Measurements from ENCODE around the gene KPNA6.
"Not testable (repeated sequence)": the region's sequence is repeated elsewhere in the genome, so short reads cannot be mapped to it uniquely, and the experiment has no call there.

The KPNA6 gene

DNA sequence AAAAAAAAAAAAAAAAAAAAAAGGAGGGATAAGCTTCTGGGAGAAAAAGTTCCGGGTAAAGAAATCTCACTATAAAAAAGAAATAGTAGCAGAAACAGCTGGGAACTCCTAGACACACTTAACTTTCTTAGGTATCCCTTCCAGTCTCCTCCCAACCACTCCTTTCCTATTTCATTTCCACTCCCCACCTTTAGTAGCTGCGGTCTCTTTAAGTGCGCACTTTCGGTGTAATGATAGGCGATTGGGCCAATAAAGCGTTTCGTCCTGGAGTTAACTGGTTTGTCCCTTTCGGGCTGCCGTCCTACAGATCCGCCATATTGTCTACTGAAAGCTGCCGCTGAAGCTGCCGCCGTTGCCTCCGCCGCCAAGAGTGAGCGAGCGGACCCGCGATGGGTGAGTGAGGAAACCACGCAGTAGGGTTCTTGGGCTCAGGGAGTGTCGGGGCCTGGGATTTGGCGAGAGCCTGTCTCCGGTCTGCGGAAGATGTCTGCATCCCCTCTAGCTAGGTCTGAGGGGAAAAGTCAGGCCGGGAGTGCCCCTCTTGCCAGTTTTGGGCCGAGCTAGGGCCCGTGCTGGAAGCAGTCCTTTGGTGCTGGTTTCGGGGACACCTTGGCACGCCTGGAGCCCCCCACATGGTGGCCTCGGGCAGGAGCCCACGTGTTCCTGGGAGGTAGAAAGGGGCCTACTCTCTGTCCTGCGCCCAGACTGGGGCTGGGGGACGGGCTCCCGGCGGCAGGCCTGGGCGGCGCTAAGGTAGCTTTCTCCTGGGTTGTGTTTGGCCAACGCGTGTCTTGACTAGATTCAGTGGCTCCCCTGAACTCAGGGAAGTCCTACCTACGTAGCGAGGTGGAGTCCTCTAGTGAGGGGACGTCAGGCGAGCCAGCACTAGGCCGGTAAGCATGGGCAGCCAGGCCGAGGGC, at the start of gene KPNA6:
Gene KPNA6, plus strand, starts transcription at position 315 of the 920 bp plus-strand sequence. Its CDS starts 75 bp downstream, at position 390.
- TF ChIP-seq, protein P1, sequence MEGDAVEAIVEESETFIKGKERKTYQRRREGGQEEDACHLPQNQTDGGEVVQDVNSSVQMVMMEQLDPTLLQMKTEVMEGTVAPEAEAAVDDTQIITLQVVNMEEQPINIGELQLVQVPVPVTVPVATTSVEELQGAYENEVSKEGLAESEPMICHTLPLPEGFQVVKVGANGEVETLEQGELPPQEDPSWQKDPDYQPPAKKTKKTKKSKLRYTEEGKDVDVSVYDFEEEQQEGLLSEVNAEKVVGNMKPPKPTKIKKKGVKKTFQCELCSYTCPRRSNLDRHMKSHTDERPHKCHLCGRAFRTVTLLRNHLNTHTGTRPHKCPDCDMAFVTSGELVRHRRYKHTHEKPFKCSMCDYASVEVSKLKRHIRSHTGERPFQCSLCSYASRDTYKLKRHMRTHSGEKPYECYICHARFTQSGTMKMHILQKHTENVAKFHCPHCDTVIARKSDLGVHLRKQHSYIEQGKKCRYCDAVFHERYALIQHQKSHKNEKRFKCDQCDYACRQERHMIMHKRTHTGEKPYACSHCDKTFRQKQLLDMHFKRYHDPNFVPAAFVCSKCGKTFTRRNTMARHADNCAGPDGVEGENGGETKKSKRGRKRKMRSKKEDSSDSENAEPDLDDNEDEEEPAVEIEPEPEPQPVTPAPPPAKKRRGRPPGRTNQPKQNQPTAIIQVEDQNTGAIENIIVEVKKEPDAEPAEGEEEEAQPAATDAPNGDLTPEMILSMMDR (IDR thresholded peaks at IDR 0.05; ENCODE audit: borderline replicate concordance, insufficient read depth, low read depth, low read length), result no peak
- H3K4me3 ChIP-seq (ENCODE audit: low read depth, low read length), result peak within 1 kb of the TSS; percentile 98

DNA sequence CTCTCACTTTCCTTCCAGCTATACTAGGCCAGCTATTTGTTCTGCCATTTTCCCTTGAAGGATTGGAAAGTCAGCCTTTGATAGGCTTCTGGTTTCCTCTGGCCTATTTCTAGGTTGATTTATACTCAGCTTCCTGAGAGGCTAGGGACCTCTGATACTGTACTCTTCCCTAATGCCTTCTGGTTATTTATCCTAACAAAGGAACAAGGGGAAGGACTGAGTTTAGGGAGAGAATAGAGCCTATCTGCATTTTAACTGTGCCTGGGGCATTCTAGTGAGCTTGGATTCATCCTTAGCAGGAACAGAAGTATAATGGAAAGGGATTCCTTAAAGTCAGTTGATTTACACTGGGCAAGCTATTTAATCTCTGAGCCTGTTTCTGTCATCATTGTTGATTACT, 46.9 kb upstream of the KPNA6 start:
- TF ChIP-seq, protein P1 (IDR thresholded peaks at IDR 0.05; ENCODE audit: borderline replicate concordance, insufficient read depth, low read depth, low read length), result no peak
- H3K4me3 ChIP-seq (ENCODE audit: low read depth, low read length), result no peak overlapping the region

DNA sequence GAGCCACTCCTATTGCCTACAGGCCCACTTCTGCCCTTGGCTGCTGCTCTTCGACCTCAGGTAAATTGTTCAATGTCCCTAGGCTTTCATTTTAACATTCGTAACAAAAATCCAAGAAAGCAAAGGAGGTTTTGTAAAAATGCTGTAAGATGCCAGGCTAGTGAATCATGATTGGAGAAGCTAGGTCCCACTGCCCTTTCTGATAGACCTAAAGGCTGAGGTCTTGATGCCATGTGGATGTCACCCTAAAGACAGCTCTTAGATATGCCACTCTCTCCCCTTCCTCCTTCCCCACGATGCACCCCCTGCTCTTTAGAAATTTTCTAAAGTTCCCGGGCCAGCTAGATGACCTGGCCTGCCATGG, 45.0 kb upstream of the KPNA6 start:
- TF ChIP-seq, protein P1 (IDR thresholded peaks at IDR 0.05; ENCODE audit: borderline replicate concordance, insufficient read depth, low read depth, low read length), result no peak
- no peak overlapping the region for H3K4me3 ChIP-seq (ENCODE audit: low read depth, low read length)

DNA sequence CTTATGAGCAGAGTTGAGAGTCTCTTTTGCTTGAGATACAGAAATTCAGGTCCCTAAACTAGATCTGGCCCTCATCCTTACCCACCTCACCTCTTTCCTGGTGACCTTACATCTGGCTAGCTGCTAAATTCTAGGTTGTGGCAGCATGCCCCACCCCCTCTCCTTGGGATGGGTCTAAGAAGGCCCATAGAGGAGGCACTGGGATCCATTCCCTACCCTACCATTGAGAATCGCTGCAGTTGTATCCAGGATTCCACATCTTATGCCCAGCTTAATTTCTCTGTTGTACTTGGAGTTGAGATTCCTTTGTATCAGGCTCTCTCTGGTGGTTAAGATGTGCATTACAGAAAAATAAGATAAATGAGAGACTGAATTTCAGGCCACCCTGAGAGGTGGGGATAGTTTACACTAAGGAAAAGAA, 44.6 kb upstream of the KPNA6 start:
- TF ChIP-seq, protein P1 (IDR thresholded peaks at IDR 0.05; ENCODE audit: borderline replicate concordance, insufficient read depth, low read depth, low read length), result peak; percentile 32; the same call in 1 of the 2 replicates
- H3K4me3 ChIP-seq (ENCODE audit: low read depth, low read length), result no peak overlapping the region

DNA sequence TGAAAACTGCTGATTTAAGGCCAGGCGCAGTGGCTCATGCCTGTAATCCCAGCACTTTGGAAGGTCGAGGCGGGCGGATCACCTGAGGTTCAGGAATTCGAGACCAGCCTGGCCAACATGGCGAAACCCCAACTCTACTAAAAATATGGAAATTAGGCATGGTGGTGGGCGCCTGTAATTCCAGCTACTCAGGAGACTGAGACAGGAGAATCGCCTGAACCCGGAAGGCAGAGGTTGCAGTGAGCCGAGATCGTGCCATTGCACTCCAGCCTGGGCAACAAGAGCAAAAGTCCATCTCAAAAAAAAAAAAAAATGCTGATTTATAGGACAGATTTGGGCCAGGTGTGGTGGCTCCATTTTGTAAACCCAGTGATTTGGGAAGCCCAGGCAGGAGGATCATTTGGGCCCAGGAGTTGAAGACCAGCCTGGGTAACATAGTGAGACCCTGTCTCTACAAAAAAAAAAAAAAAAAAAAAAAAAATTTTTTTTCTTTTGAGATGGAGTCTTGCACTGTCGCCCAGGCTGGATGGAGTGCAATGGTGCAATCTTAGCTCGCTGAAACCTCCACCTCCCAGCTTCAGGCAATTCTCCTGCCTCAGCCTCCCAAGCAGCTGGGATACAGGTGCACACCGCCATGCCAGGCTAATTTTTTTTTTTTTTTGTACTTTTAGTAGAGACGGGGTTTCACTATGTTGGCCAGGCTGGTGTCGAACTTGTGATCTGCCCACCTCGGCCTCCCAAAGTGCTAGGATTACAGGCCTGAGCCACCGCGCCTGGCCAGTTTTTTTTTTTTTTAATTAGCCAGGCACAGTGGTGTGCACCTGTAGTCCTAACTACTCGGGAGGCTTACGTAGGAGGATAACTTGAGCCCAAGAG, 42.0 kb upstream of the KPNA6 start:
- H3K4me3 ChIP-seq (ENCODE audit: low read depth, low read length), result not testable (repeated sequence)

DNA sequence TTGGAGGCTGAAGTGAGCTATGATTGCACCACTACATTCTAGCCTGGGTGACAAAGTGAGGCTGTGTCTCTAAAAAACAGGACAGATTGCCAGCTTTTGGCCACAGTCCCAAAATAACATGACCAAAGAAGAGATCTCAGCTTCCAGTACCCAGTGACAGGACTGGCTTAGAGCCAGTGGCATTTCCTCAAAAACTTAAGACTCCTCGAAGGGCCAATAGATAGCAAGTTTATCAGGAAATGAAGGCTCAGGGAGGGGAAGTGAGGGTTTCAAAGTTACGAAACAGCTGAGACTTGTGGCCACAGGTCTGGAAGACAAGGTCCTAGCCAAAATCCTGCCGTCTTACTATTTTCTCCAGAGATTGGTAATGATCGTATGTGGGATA, 41.4 kb upstream of the KPNA6 start:
- no peak overlapping the region for H3K4me3 ChIP-seq (ENCODE audit: low read depth, low read length)
- TF ChIP-seq, protein P1 (IDR thresholded peaks at IDR 0.05; ENCODE audit: borderline replicate concordance, insufficient read depth, low read depth, low read length), result no peak

DNA sequence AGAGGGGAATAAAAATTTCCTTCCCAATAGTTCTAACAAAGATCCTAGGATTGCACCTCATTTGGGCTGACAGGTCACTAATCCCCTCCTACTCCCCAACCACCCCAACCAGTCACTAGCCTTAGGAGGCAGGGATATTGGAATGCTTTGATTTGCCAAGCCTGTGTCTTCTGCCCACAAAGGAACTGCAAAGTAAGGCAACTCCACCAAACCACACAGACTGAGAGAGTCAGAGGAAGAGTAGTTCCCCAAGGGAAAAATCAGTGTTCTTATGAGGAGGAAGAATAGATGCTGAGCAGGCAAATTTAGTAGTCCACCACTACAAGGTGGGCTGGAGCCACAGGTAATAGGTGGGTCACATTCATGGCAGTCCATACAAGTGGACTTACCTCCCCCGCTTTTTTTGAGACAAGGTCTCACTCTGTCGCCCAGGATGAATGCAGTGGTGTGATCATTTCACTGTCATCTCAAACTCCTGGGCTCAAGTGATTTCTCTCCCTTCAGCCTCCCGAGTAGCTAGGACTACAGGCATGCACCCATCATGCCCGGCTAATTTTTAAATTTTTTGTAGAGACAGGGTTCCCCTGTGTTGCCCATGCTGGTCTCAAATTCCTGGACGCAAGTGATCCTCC, 38.8 kb upstream of the KPNA6 start:
- no peak overlapping the region for H3K4me3 ChIP-seq (ENCODE audit: low read depth, low read length)

More for the DNA sequence above, 38.8 kb upstream of the KPNA6 start:
- TF ChIP-seq, protein P1 (IDR thresholded peaks at IDR 0.05; ENCODE audit: borderline replicate concordance, insufficient read depth, low read depth, low read length), result no peak
